Karpas-422 (cell line): ENCODE results near the gene BANP. TPM values are rescaled to one million over a fixed set of nuclear protein-coding genes. Genes with fewer than 3 reads are reported as not detected.
"Not testable (repeated sequence)": the region's sequence is repeated elsewhere in the genome, so short reads cannot be mapped to it uniquely, and the experiment has no call there.

Experiments
- DNase-seq: peaks from one replicate; pipeline ENCODE4 v3.0.0-alpha.2; 2015
- H2AFZ ChIP-seq: fragments of 200-600 bp; sonication (generic); 2 replicates; pipeline ENCODE4 v1.6.1; 2014; ENCODE audit warnings: antibody characterized with exemption, low read length, mixed read lengths
- H3K27ac ChIP-seq: fragments of 200-600 bp; sonication (generic); 2 replicates; pipeline ENCODE4 v1.5.1; 2014; ENCODE audit warnings: mild to moderate bottlenecking, low read length, moderate library complexity
- H3K27me3 ChIP-seq: fragments of 200-600 bp; sonication (generic); 2 replicates; pipeline ENCODE4 v1.6.1; 2014; ENCODE audit warnings: low read length, mixed read lengths
- H3K36me3 ChIP-seq: fragments of 200-600 bp; sonication (generic); 2 replicates; pipeline ENCODE4 v1.6.1; 2014; ENCODE audit warnings: low read length, mixed read lengths; ENCODE audit not compliant: insufficient read depth
- H3K4me1 ChIP-seq: fragments of 200-600 bp; sonication (generic); 2 replicates; pipeline ENCODE4 v1.6.1; 2014; ENCODE audit warnings: mild to moderate bottlenecking, low read length, mixed read lengths
- H3K4me2 ChIP-seq: fragments of 200-600 bp; sonication (generic); 2 replicates; pipeline ENCODE4 v1.6.1; 2014; ENCODE audit warnings: low read length, low read depth, mild to moderate bottlenecking; ENCODE audit not compliant: poor library complexity, severe bottlenecking
- H3K4me3 ChIP-seq: fragments of 200-600 bp; sonication (generic); 2 replicates; pipeline ENCODE4 v1.5.1; 2014; ENCODE audit warnings: mild to moderate bottlenecking, antibody characterized with exemption, low read length, mixed read lengths
- H3K79me2 ChIP-seq: fragments of 200-600 bp; sonication (generic); 2 replicates; pipeline ENCODE4 v1.6.1; 2014; ENCODE audit warnings: mild to moderate bottlenecking, low read length, mixed read lengths
- H3K9ac ChIP-seq: fragments of 200-600 bp; sonication (generic); 2 replicates; pipeline ENCODE4 v1.6.0; 2014; ENCODE audit warnings: low read length
- H3K9me2 ChIP-seq: fragments of 200-600 bp; sonication (generic), shearing (Covaris generic); replicated peaks from 2 replicates; pipeline ENCODE4 v1.6.0; 2014; ENCODE audit warnings: mild to moderate bottlenecking, low read length, moderate library complexity; ENCODE audit not compliant: insufficient read depth
- H3K9me3 ChIP-seq: fragments of 300-700, 200-600 bp; sonication (generic); 2 replicates; pipeline ENCODE4 v1.6.1; 2014; ENCODE audit warnings: low read length, mixed read lengths
- H4K20me1 ChIP-seq: fragments of 200-600 bp; sonication (generic); 2 replicates; pipeline ENCODE4 v1.6.1; 2014; ENCODE audit warnings: mild to moderate bottlenecking, antibody characterized with exemption, low read length, low read depth; ENCODE audit not compliant: insufficient read depth
- total RNA-seq: library from RNA; depleted of rRNA; stranded (reverse); fragments of >200 nt; shearing (Covaris generic); gene quantifications from 2 replicates; pipeline ENCODE4 v1.2.3, GENCODE V29; 2014; ENCODE audit warnings: low replicate concordance

The BANP gene
- total RNA-seq, 1 experiment from 2014 or later: 36.5 TPM

GRCh38 chr16:88021041-88021970 lies 70.1 kb downstream of the BANP start:
- H3K9me3 ChIP-seq, DNase-seq, H3K27me3 ChIP-seq, H3K9me2 ChIP-seq, H3K4me1 ChIP-seq, H3K4me2 ChIP-seq, H3K27ac ChIP-seq, H2AFZ ChIP-seq, H3K79me2 ChIP-seq, H3K4me3 ChIP-seq, H3K9ac ChIP-seq, H4K20me1 ChIP-seq, H3K36me3 ChIP-seq: not testable (repeated sequence)

DNA sequence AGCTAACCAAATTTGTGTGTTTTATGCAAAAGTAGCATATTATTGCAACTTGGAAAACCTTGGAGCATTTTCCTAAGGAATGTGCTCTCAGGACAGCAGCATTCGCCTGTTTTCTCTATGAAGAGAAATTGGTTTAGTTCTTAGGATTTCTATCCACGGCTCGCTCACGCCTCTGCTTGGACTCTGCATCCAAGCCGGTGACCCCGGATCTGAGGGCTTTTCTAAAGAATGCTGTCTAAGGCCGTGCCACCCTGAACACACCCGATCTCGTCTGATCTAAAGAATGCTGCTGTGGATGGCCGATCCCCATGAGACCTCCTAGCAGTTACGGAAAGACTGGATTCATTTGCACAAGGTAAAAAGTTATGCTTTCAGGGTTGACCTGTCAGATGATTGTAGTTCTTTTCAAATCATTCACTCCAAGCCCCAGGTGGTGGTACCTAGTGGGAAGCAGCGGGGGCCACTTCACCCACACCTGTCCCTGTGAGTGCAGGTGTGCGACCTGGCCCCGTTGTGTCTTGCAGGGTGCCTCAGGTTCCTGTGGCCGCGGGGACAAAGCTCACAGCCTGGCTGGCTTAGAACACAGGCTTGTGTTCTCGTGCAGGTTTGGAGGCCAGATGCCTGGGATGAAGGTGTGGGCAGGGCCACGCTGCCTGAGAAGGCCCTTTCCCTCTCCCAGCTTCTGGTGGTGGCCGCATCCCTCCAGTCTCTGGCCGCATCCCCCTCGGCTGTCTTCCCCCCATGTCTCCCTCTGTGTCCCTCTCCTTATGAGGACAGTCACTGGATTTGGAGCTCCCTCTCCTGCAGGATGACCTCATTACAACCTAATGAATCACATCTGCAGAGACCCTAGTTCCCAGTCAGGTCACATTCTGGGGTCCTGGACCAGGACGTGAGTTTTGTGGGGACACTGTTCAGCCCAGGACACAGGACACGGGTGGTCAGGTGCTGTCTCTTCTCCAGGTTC lies 71.1 kb downstream of the BANP start:
- no peak overlapping the region for H2AFZ ChIP-seq
- no peaks in the 10 kb centered on the region for H3K4me1 ChIP-seq
- no peaks in the 10 kb centered on the region for H3K9me2 ChIP-seq
- no peaks in the 10 kb centered on the region for H3K9me3 ChIP-seq
- no peak overlapping the region for H3K9ac ChIP-seq
- H3K36me3 ChIP-seq: no peaks in the 10 kb centered on the region
- H4K20me1 ChIP-seq: no peaks in the 10 kb centered on the region
- no peak overlapping the region for H3K4me3 ChIP-seq
- H3K27ac ChIP-seq: no peak overlapping the region
- H3K4me2 ChIP-seq: no peak overlapping the region
- H3K79me2 ChIP-seq: no peaks in the 10 kb centered on the region
- H3K27me3 ChIP-seq: no peaks in the 10 kb centered on the region
- no peak for DNase-seq

GRCh38 chr16:88023366-88023765 lies 72.1 kb downstream of the BANP start:
- Histone ChIP-seq H2AFZ (no peak overlapping the region), H3K9ac (no peak overlapping the region), H3K4me3 (no peak overlapping the region), H3K9me2 (no peaks in the 10 kb centered on the region), H4K20me1 (no peaks in the 10 kb centered on the region), H3K27me3 (no peaks in the 10 kb centered on the region), H3K79me2 (no peaks in the 10 kb centered on the region), H3K4me1 (no peaks in the 10 kb centered on the region), H3K9me3 (no peaks in the 10 kb centered on the region), H3K27ac (no peak overlapping the region), H3K36me3 (no peaks in the 10 kb centered on the region), H3K4me2 (no peak overlapping the region)
- no peak for DNase-seq

DNA sequence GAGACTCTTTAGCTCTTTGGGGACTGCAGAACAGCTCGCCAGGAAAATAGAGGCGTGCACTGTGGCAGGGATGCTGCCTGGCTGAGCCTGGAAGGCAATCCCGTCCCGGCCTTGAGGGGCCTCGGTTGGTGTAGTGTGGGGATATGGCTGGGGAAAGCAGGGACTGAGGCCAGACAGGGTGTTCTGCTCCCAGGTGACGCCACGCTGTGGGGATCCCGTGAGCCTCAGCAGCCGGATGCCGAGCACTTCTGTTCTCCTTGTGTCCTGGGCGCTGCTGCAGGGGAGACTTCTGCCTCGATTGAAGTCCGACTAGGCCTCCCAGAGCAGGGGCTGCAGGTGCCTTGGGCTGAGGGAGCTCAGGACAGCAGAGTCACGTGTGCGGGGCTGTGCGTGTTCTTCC lies 72.6 kb downstream of the BANP start:
- no peaks in the 10 kb centered on the region for H3K9me3 ChIP-seq
- no peaks in the 10 kb centered on the region for H3K79me2 ChIP-seq
- no peaks in the 10 kb centered on the region for H3K4me1 ChIP-seq
- H3K9me2 ChIP-seq: no peaks in the 10 kb centered on the region
- no peak for DNase-seq
- H3K27me3 ChIP-seq: no peaks in the 10 kb centered on the region
- no peaks in the 10 kb centered on the region for H3K36me3 ChIP-seq
- no peak overlapping the region for H3K9ac ChIP-seq
- no peaks in the 10 kb centered on the region for H4K20me1 ChIP-seq
- no peak overlapping the region for H3K4me3 ChIP-seq
- no peak overlapping the region for H3K4me2 ChIP-seq
- H2AFZ ChIP-seq: no peak overlapping the region
- no peak overlapping the region for H3K27ac ChIP-seq

DNA sequence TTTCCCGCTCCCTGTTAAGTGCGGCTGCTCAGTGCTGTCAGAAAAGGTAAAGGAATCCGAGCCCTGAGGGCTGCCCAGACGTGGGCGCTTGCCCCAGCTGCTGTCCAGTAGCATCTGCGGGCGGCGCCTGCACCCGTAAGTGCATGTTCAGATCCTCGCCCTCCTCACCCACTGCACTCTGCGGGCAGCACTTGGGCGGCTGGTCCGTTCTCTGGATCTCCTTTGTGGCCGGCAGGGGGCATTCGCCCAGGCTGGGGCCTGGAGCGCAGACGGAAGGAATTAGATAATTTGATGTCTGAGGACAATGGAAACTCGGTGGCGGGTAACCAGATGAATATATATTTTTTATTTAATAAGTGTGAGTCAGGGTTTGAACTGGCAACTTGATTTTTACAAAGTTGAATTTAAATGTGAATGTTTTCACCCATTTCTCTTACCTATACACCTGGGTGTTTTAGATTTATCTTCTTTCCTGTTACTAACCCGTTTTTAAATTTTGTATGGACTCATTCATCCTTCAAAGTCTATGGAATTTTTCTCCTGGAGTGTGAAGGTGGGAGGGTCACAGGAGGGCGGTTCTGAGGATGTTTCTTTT lies 73.4 kb downstream of the BANP start:
- H4K20me1 ChIP-seq, H3K27me3 ChIP-seq, H3K9ac ChIP-seq, H2AFZ ChIP-seq, H3K9me3 ChIP-seq, H3K79me2 ChIP-seq, H3K4me3 ChIP-seq, H3K9me2 ChIP-seq, H3K27ac ChIP-seq, H3K36me3 ChIP-seq, H3K4me1 ChIP-seq, H3K4me2 ChIP-seq, DNase-seq: not testable (repeated sequence)

GRCh38 chr16:88025086-88025492 lies 73.9 kb downstream of the BANP start:
- DNase-seq, H3K27me3 ChIP-seq, H3K36me3 ChIP-seq, H4K20me1 ChIP-seq, H3K27ac ChIP-seq, H3K4me2 ChIP-seq, H3K9me2 ChIP-seq, H2AFZ ChIP-seq, H3K9me3 ChIP-seq, H3K9ac ChIP-seq, H3K4me3 ChIP-seq, H3K79me2 ChIP-seq, H3K4me1 ChIP-seq: not testable (repeated sequence)

GRCh38 chr16:88025828-88026555 lies 74.8 kb downstream of the BANP start:
- not testable (repeated sequence) for H3K4me3 ChIP-seq, H3K9me3 ChIP-seq, DNase-seq, H3K9ac ChIP-seq, H3K36me3 ChIP-seq, H4K20me1 ChIP-seq, H3K4me2 ChIP-seq, H3K9me2 ChIP-seq, H3K4me1 ChIP-seq, H3K27me3 ChIP-seq, H3K27ac ChIP-seq, H2AFZ ChIP-seq, H3K79me2 ChIP-seq
